Small intestine (tissue), 7 donors: ENCODE measurements around the gene COQ3. TPM values are rescaled to one million over a fixed set of nuclear protein-coding genes. Genes with fewer than 3 reads are reported as not detected.

Experiments used
- DNase-seq, 2 donors: peaks; one replicate each; pipeline versions ENCODE4 v3.0.0 to v3.0.0-alpha.2; 2013
- FAIRE-seq: peaks from 2 replicates; lab custom pipeline; 2012; peaks lifted over from hg19 to GRCh38; lab: Jason Lieb, UNC
- H3K27ac ChIP-seq, 3 donors: one replicate each; pipeline ENCODE4 v1.5.1; 2013; ENCODE audit warnings: low read length in 2 of 3, mild to moderate bottlenecking in 2 of 3, control low read depth in 1 of 3, inconsistent platforms in 1 of 3, low read depth in 1 of 3, moderate library complexity in 1 of 3
- H3K27me3 ChIP-seq, 3 donors: one replicate each; pipeline ENCODE4 v1.6.1; 2013; ENCODE audit warnings: low read length in 3 of 3, inconsistent platforms in 1 of 3; ENCODE audit not compliant: control insufficient read depth in 3 of 3, insufficient read depth in 3 of 3
- H3K36me3 ChIP-seq, 3 donors: one replicate each; pipeline ENCODE4 v1.6.1; 2013; ENCODE audit warnings: low read length in 3 of 3, inconsistent platforms in 1 of 3, low read depth in 1 of 3, mild to moderate bottlenecking in 1 of 3, moderate library complexity in 1 of 3; ENCODE audit not compliant: control insufficient read depth in 3 of 3, insufficient read depth in 2 of 3
- H3K4me1 ChIP-seq, 3 donors: one replicate each; pipeline ENCODE4 v1.6.1; 2013; ENCODE audit warnings: low read length in 2 of 3, inconsistent platforms in 1 of 3, low read depth in 1 of 3, mild to moderate bottlenecking in 1 of 3, moderate library complexity in 1 of 3; ENCODE audit not compliant: control insufficient read depth in 3 of 3, insufficient read depth in 2 of 3
- H3K4me3 ChIP-seq, 3 donors: one replicate each; pipeline ENCODE4 v1.5.1; 2013; ENCODE audit warnings: low read length in 3 of 3, control low read depth in 1 of 3, inconsistent platforms in 1 of 3, low read depth in 1 of 3, mild to moderate bottlenecking in 1 of 3, moderate library complexity in 1 of 3
- H3K9me3 ChIP-seq, 2 donors: one replicate each; pipeline ENCODE4 v1.6.1; 2013; ENCODE audit warnings: low read depth in 1 of 2, low read length in 1 of 2; ENCODE audit not compliant: control insufficient read depth in 2 of 2, insufficient read depth in 1 of 2
- WGBS, 3 donors: extraction: QIAGEN DNeasy Blood & Tissue Kit; methylation state at CpG; one replicate each; pipeline ENCODE4 v1.1.7; 2013; 5-methylcytosine and 5-hydroxymethylcytosine counted together
- polyA plus RNA-seq, 4 donors: library from polyadenylated mRNA; stranded (reverse) in 3 of 4; unstranded in 1 of 4; fragments of 200-250 nt in 3 of 4; fragments of 120-200 nt in 1 of 4; gene quantifications; one replicate each; pipeline versions ENCODE4 v1.2.1 to v1.2.3, GENCODE V29; 2013
- donor health status: healthy with polysubstance abuse.
- donor health status: control.
- donor health status: control.
- donor health status: Bipolar disorder and iron deficiency.
- donor health status: healthy.

COQ3 gene
- polyA plus RNA-seq, 4 donors = 7.0 to 14.6 (median 13.5) TPM

DNA sequence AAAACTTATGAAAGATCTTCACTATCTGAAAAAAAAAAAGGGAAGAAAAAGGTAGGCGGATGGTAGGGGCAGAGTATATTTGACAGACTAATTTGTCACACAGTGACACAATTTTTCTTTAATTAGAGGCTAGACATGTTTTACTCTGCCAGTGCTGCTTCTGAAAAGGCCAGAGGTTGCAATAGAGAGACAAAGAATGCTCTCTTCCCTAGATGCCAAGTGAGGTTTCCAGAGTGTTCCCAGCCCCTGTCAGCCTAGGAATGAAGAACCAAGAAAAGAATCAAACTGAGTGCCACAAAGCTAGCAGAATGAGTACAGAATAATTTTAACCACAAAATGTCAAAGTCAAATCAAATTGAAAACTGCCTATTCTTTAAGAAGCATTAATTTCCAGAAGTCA, 18.1 kb upstream of the COQ3 start:
- Histone ChIP-seq H3K27me3 (no peaks in the 10 kb centered on the region), H3K4me3 (no peak overlapping the region), H3K27ac (no peak overlapping the region), H3K4me1 (peaks cover 0 to 3% (median 2%) of the 10 kb centered on the region in 3 donors), H3K36me3 (peaks cover 10 to 20% (median 15%) of the 10 kb centered on the region in 3 donors), H3K9me3 (no peaks in the 10 kb centered on the region)
- FAIRE-seq (no peak), DNase-seq (no peak)
- WGBS, 3 donors = 82 to 100% (median 89%) methylated on average over 1 of the region's 1 CpG

DNA sequence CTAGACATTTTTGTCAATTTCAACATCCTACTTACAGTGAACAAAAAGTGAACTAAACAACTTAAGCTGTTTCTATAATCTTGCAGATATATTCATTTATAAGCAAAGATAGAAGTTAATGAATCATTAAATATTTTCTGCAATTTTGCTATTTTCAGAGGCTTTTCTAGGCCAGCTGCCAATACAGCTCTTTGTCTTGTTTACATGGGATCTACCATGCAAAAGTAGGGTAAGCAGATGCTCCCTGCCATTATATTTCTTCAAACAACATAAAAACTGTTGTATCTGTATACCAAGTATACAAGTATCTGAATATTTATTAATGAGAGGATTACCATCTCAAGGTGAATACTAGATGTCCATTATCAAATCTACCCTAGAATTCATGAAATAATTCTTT, 15.7 kb upstream of the COQ3 start:
- Histone ChIP-seq H3K4me1 (no peaks in the 10 kb centered on the region), H3K27me3 (no peaks in the 10 kb centered on the region), H3K27ac (no peak overlapping the region), H3K36me3 (peaks cover 10 to 32% (median 17%) of the 10 kb centered on the region in 3 donors), H3K4me3 (no peak overlapping the region), H3K9me3 (no peaks in the 10 kb centered on the region)
- DNase-seq (no peak), FAIRE-seq (peak; percentile 30)

DNA sequence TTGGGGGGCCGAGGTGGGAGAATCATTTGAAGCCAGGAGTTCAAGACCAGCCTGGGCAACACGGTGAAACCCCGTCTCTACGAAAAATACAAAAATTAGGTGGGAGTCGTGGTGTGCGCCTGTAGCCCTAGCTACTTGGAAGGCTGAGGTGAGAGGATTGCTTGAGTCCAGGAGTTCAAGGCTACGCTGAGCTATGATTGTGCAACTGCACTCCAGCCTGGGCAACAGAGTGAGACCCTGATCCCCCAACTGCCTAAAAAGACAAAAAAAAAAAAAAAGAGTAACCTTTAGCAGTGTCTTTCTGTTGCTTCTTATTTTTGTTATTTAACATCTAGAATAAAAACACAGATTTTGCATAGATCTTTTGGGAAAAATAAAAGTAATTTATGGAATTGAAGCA, 13.1 kb upstream of the COQ3 start:
- no peak overlapping the region for H3K4me3 ChIP-seq
- no peak for FAIRE-seq
- no peak for DNase-seq
- H3K27ac ChIP-seq = no peak overlapping the region
- H3K9me3 ChIP-seq = no peaks in the 10 kb centered on the region
- H3K27me3 ChIP-seq = no peaks in the 10 kb centered on the region
- peaks cover 9 to 29% (median 24%) of the 10 kb centered on the region in 3 donors for H3K36me3 ChIP-seq
- 82 to 84% (median 83%) methylated on average over 7 of the region's 7 CpGs for WGBS, 3 donors
- H3K4me1 ChIP-seq = no peaks in the 10 kb centered on the region

DNA sequence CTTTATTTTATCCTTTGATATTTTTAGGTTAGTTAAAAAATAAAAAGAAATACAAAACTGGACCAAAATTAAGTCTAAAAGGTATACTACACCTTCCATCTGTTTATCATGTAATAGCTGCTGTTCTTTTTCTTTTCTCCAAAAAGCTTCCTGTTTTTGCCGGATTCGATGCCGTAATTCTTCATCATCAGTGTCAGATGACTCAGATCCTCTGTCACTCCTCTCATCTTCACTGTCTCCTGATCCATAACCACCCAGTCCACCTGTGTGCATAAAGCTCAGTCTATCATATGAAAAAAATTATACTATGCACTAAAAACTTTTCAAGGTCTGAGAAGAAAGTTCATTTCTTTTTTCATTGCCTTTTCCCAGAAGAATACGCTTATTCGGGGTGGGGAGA, 8.5 kb upstream of the COQ3 start:
- whole genome bisulfite sequencing, 3 donors = 89 to 93% (median 93%) methylated on average over 5 of the region's 5 CpGs
- H3K4me3 ChIP-seq = no peak overlapping the region
- no peaks in the 10 kb centered on the region for H3K27me3 ChIP-seq
- H3K36me3 ChIP-seq = peaks cover 2 to 21% (median 19%) of the 10 kb centered on the region in 3 donors
- H3K27ac ChIP-seq = no peak overlapping the region
- H3K4me1 ChIP-seq = no peaks in the 10 kb centered on the region
- FAIRE-seq (no peak), DNase-seq (no peak)
- H3K9me3 ChIP-seq = no peaks in the 10 kb centered on the region

DNA sequence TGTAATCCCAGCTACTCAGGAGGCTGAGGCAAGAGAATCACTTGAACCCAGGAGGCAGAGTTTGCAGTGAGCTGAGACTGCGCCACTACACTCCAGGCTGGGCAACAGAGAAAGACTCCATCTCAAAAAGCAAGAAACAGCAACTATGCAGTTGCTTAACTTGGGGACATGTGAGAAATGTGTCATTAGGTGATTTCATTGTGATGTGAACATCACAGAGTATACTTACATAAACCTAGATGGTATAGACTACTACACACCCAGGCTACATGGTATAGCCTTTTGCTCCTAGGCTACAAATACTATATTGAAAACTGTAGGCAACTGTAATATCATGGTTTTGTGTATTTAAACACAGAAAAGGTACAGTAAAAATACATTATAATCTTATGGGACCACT, 3.3 kb upstream of the COQ3 start:
- no peak for FAIRE-seq
- peaks cover 0 to 11% (median 7%) of the 10 kb centered on the region in 3 donors for H3K36me3 ChIP-seq
- H3K27me3 ChIP-seq = no peaks in the 10 kb centered on the region
- no peak overlapping the region for H3K4me3 ChIP-seq
- no peaks in the 10 kb centered on the region for H3K9me3 ChIP-seq
- H3K4me1 ChIP-seq = no peaks in the 10 kb centered on the region
- 5 to 44% (median 42%) methylated on average over 1 of the region's 1 CpG for WGBS, 3 donors
- no peak for DNase-seq
- H3K27ac ChIP-seq = no peak overlapping the region

DNA sequence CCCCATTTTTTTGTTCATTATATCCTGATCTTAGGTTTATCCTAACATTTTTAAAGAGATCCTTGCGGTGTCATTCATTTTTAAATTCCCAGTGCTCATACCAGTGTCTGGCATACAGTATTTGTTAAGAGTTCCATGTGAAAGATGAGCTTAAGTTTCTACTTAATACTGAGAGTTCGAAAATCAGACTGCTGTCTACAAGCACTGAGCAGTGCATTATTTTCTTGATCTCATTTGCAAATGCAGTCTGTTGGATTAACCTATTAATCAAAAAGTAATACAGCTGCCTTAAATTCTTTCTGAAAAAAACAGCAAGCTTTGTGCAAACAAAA, 663 bp downstream of the COQ3 start:
- 20 to 32% (median 26%) methylated on average over 2 of the region's 2 CpGs for WGBS, 3 donors
- peak overlapping the region in 1 of 3 donors; percentile 77 for H3K27ac ChIP-seq
- H3K4me1 ChIP-seq = no peaks in the 10 kb centered on the region
- DNase-seq (no peak), FAIRE-seq (no peak)
- H3K4me3 ChIP-seq = peak overlapping the region; percentile 86 to 94 (median 88)
- H3K36me3 ChIP-seq = peaks cover 0 to 7% (median 0%) of the 10 kb centered on the region in 3 donors
- no peaks in the 10 kb centered on the region for H3K27me3 ChIP-seq
- H3K9me3 ChIP-seq = no peaks in the 10 kb centered on the region

DNA sequence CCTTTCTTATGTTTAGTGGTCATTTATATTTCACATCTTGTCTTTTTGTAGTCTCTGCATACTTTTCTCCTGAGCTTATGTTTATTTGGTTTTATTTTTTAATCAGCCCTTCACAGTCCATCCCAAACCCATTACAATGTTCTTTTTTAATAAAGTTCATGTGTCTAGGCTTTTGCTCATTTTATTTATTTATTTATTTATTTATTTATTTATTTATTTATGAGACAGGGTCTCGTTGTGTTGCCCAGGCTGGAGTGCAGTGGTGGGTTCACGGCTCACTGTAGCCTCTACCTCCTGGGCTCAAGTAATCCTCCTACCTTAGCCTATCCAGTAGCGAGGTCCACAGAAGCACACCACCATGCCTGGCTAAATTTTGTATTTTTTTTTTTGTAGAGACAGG, 3.1 kb downstream of the COQ3 start:
- no peaks in the 10 kb centered on the region for H3K9me3 ChIP-seq
- no peaks in the 10 kb centered on the region for H3K4me1 ChIP-seq
- no peak overlapping the region for H3K27ac ChIP-seq
- 94% methylated on average over 3 of the region's 3 CpGs for WGBS, 3 donors
- no peak overlapping the region for H3K4me3 ChIP-seq
- H3K36me3 ChIP-seq = no peaks in the 10 kb centered on the region
- H3K27me3 ChIP-seq = no peaks in the 10 kb centered on the region
- no peak for FAIRE-seq
- DNase-seq = no peak

DNA sequence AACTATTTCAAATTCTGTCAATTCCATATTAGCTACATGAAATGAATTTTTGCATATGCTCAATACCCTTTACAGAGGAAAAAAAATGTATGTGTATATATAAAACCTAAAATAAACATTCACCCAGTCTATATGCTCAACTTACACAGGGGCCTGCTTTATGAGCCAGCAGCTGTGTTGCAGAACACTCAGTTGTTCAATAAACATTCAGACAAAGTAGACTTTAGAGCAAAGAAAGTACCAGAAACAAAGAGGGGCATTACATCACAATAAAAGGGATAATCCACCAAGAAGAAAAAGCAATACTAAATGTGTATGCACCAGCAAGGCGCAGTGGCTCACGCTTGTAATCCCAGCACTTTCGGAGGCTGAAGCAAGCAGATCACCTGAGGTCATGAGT, 9.5 kb downstream of the COQ3 start:
- Histone ChIP-seq H3K4me1 (no peaks in the 10 kb centered on the region), H3K4me3 (no peak overlapping the region), H3K27ac (no peak overlapping the region), H3K27me3 (no peaks in the 10 kb centered on the region), H3K9me3 (no peaks in the 10 kb centered on the region), H3K36me3 (no peaks in the 10 kb centered on the region)
- no peak for FAIRE-seq
- 86 to 95% (median 92%) methylated on average over 3 of the region's 3 CpGs for WGBS, 3 donors
- no peak for DNase-seq

DNA sequence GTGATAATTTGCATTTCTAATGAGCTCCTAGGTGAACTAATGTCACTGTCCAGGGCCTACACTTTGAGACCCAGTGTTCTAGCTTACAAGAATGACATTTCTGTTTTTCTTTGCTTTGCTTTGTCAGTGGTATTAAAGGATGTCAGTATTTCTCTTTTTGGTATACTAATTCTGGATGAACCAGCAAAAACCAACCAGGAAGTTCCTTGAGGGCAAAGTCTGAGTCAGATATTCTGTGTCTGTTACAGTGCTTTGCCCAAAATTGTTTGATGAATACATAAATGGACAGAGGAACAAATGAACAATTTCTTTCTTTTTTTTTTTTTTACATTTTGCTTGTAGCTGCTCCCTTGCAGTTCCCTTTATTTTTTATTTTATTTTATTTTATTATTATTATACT, 15.4 kb downstream of the COQ3 start:
- Histone ChIP-seq H3K27me3 (no peaks in the 10 kb centered on the region), H3K4me1 (no peaks in the 10 kb centered on the region), H3K27ac (no peak overlapping the region), H3K4me3 (no peak overlapping the region), H3K36me3 (no peaks in the 10 kb centered on the region), H3K9me3 (no peaks in the 10 kb centered on the region)
- DNase-seq (no peak), FAIRE-seq (no peak)
